ENCODE measurements around the gene ITM2B.

ITM2B gene

DNA sequence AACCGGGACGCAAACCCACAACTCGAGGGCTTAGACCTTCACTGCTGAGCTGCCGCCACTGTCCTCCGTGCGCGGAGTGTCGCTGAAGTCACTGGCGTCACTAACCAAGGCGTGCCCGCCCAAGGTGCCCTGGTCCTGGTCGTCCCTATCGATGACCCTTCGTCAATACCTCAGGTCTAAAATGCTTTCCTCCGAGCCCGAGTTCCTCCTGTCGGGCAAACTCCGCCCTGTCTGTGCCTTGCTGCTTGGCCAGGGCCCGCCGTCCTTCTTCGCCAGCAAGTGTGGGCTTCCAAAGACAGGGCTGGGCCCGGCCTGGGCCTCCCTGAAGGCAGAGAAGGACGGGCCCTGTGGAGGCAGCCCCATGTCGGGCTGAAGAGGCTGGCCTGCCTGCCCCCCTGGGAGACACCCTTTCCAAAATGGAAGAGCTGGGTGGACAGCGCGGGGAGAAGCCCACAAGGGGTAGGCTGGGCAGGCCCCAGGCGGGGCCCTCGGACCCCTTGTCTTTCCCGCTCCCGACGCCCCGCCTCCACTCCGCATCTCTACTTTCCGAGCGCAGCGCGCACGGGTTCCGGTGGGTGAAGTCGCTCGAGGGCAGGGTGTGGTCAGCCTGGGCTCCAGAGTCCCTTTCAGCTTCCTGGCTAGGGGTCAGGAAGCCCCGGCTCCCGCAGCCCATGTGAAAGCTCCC, 84.0 kb downstream of the ITM2B start:
- DNase-seq, result no peak

DNA sequence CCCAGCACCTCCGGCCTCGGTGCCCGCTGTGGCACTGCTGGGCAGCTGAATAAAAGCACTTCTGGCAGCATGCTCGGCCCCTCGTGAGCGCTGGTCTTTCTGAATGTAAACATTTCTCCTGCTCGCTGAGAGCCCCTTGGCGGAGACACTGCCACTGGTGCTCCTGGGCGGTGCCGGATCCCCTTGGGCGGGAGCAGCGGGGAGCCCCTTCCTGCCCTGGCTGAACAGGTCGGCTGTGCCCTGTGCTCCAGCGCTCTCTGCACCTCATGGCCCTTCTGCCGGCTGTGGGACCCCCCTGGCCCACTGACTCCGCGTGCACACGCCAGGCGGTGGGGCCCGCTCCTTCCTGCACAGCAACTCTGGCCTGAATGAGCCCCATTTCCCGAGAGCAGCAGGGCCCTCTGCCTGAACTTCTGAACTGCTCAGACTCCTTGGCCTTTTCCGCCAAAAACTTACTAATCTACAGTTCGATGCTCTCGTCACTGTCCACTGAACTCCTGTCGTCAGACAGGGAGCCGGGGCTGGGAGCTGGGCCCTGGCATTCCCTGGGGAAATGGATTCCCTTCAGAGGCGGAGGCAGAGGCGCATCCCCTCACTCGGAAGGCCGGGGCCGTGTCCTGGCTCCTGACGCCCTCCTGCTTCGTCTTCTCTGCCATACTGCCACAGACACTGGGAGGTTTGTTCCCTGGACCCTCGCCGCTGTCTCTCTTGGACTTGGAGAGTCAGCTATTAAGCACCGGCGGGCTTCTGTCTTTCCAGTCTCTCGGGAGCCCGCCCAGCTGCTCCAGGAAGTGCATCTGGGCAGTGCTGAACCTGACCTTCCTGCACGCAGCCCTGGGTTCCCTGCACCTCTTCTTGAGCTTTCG, 84.7 kb downstream of the ITM2B start:
- DNase-seq, result no peak

DNA sequence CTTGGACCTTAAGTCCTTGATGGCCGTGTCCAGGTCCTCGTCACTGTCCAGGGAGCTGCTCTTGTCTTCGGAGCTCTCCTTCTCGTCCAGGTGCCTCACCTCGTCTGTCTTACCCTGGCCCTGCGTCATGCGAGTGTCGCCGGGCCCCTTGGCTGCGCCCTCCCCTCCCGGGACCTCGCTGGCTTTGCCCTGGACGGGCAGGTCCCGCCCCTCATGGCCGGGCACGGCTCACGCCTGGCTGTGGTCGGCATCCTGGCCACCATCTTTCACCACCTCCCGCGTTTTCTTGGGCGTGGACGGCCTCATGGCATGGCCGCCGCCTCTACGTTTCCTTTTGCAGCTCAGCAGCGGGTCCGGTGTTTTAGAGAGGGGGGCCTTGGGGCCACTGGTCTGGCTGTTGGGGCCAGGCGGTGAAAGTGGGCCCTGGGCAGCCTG, 85.4 kb downstream of the ITM2B start:
- no peak for DNase-seq

DNA sequence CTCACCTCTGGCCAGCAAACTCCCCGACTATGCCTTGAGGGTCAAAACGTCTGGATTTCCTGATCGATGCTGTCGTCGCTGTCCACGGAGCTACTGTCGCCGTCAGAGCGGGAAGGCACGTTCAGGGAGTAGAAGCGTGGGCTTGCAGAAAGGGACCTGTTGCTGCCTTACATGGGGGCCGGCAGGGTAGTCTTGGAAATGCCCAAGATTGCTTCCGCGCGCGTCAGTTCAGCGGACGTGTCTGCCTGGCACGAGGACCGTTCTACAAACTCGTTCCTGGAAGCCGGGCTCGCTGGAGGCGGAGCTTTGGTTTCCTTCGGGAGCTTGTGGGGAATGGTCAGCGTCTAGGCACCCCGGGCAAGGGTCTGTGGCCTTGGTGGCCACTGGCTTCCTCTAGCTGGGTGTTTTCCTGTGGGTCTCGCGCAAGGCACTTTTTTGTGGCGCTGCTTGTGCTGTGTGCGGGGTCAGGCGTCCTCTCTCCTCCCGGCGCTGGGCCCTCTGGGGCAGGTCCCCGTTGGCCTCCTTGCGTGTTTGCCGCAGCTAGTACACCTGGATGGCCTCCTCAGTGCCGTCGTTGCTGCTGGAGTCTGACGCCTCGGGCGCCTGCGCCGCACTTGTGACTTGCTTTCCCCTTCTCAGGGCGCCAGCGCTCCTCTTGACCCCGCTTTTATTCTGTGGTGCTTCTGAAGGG, 86.0 kb downstream of the ITM2B start:
- no peak for DNase-seq

Data from CD4-positive, alpha-beta T cell treated with Interleukin-10 for 1 hour (primary cell).